ENCODE results near the gene PLCB2. TPM values are rescaled to one million over a fixed set of nuclear protein-coding genes. Genes with fewer than 3 reads are reported as not detected.

Gene PLCB2
- total and polyA plus RNA-seq, 2 experiments from 2014 or later, result 9.5 to 13.8 TPM

DNA sequence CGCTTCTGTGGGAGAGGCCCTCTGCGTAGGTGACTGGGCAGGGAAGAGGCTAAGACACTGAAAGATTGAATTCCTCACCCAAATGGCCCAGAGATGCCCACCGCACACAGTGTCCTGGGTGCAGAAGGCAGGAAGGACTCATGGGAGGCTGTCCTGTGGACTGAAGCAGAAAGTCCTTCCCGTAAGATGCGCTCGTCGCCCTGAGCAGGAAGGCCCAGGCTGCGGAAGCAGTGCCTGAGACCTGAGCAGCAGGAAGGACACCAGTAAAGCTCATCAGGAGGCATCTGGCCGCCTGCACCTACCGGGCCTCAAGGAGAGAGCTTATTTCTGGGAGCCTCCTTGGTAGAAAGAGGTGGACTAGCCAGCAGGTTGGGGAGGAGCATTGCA lies 65.5 kb downstream of the PLCB2 start (continued):
- TF ChIP-seq ZNF462 (CRISPR knock-in tag; IDR thresholded peaks at IDR 0.05) (no peak), EZH2phosphoT487 (IDR thresholded peaks at IDR 0.05; ENCODE audit: unreplicated experiment) (no peak)

DNA sequence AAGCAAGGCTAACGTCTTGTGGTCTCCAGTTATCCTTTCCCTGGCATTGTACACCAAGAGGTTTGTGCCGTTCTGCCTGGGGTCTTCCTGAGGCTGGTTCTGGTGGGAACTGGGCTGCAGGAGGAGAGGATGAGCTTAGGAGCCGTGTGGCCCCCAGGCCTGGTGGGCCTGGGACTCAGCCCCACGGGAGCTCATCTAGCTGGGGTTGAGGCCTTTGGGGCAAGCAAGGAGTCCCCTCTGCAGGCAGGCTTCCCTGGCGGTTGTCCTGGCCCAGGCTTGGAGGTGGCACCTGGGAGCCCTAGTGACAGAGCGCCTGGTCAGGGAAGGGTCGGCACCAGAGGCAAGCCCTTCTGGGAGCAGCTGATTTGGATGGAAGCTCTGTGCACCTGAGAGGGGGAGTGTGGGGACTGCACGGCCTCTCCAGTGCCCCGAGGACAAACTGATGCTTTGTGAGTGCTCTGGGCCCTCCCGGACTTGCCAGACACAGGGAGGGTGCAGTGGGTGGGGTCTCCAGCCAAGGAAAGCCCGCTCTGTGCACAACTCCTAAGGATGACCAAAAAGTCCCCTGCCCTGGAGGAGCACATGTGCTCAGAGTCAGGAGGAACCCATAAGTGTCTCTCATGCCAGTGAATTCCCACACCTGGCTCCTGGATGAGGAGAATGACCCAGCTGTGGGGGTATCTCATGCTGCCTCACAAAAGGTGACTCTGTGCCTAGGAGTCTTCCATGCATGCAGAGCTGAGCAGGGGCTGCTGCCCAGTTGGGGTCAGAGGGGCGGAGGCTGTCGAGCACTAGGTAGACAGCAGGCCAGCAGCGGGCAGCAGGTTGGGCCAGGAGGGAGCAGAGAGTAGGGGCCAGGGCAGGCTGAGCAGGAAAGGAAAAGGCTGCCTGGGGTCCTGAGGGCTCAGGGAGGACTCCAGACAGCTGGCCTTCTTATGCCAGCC lies 66.2 kb downstream of the PLCB2 start:
- no peak for DNase-seq (ENCODE audit: low spot score)
- H3K36me3 ChIP-seq (ENCODE audit: insufficient read depth), result no peaks in the 10 kb centered on the region
- peaks cover 8% of the 10 kb centered on the region; the same call in 1 of the 2 replicates for H3K27me3 ChIP-seq (ENCODE audit: insufficient read depth)
- no peak overlapping the region for H3K27ac Mint-ChIP-seq
- H3K4me1 ChIP-seq (ENCODE audit: insufficient read depth), result peaks cover 17% of the 10 kb centered on the region
- H3K27ac ChIP-seq (ENCODE audit: low read depth), result no peak overlapping the region
- H3K4me1 Mint-ChIP-seq, result peaks cover 38% of the 10 kb centered on the region
- H3F3A ChIP-seq (replicated peaks; ENCODE audit: low read depth), result peaks cover 12% of the 10 kb centered on the region; the same call in 1 of the 2 replicates
- no peaks in the 10 kb centered on the region for H3K9me3 Mint-ChIP-seq
- H3K4me3 ChIP-seq, result no peak overlapping the region
- no peak overlapping the region for H3K4me3 Mint-ChIP-seq
- no peak overlapping the region for H2AFZ ChIP-seq
- peaks cover 20% of the 10 kb centered on the region for H3K27me3 Mint-ChIP-seq (ENCODE audit: insufficient read depth, low read depth, poor library complexity)
- no peaks in the 10 kb centered on the region for H4K20me1 ChIP-seq (replicated peaks; ENCODE audit: insufficient read depth)
- H3K4me2 ChIP-seq, result no peak overlapping the region
- H3K36me3 Mint-ChIP-seq (ENCODE audit: low read depth), result no peaks in the 10 kb centered on the region; the same call in 2 of the 3 replicates
- no peak for ATAC-seq
- no peaks in the 10 kb centered on the region for H3K9me2 ChIP-seq (ENCODE audit: insufficient read depth)
- no peaks in the 10 kb centered on the region for H3K79me2 ChIP-seq (replicated peaks; ENCODE audit: insufficient read depth)
- TF ChIP-seq ZNF114 (CRISPR knock-in tag; IDR thresholded peaks at IDR 0.05), result no peak
- no peak for TF ChIP-seq EZH2 (IDR thresholded peaks at IDR 0.05; ENCODE audit: low read depth, unreplicated experiment)
- TF ChIP-seq CTCF (conservative IDR thresholded peaks at IDR 0.05; ENCODE audit: low read depth in 2 of 2), result no peak
- no peak for TF ChIP-seq STAT1 (IDR thresholded peaks at IDR 0.05; ENCODE audit: unreplicated experiment)
- no peak for TF ChIP-seq POLR2AphosphoS5 (IDR thresholded peaks at IDR 0.05; ENCODE audit: low read depth)
- no peak for TF ChIP-seq EZH2phosphoT487 (IDR thresholded peaks at IDR 0.05; ENCODE audit: unreplicated experiment)
- no peak for TF ChIP-seq ZNF331 (CRISPR knock-in tag; IDR thresholded peaks at IDR 0.05; ENCODE audit: low read depth)

Measured in GM23338 (cell line).